H1 (cell line): ENCODE data around the gene BNC2. TPM values are rescaled to one million over a fixed set of nuclear protein-coding genes. Genes with fewer than 3 reads are reported as not detected.

Source experiments
- BRCA1 ChIP-seq: IDR thresholded peaks from 2 replicates; pipeline ENCODE4 v1.6.1; 2012; ENCODE audit warnings: low read depth, low read length, improper control_type of control experiment
- HDAC6 ChIP-seq: IDR thresholded peaks from one replicate; pipeline ENCODE4 v1.7.1; 2012; ENCODE audit warnings: low read depth, mild to moderate bottlenecking, inconsistent platforms, low read length, moderate library complexity
- POU5F1 ChIP-seq: IDR thresholded peaks from 2 replicates; pipeline ENCODE4 v1.6.1; 2011; ENCODE audit warnings: low read depth, mild to moderate bottlenecking, low read length, moderate library complexity
- SUZ12 ChIP-seq: fragments of 200-600 bp; sonication (generic); IDR thresholded peaks from 2 replicates; pipeline ENCODE4 v1.6.1; 2012; ENCODE audit warnings: mild to moderate bottlenecking, inconsistent platforms, low read length, moderate library complexity, mixed read lengths
- TAF7 ChIP-seq: optimal IDR thresholded peaks from 2 replicates; pipeline ENCODE3; 2011; ENCODE audit warnings: low read depth, mild to moderate bottlenecking, inconsistent platforms, low read length, moderate library complexity, borderline replicate concordance
- polyA plus RNA-seq, 7 experiments: library from polyadenylated mRNA; depleted of rRNA in 3 of 7; stranded (reverse) in 5 of 7; unstranded in 2 of 7; fragments of >200 nt in 5 of 7; fragments of 200-250 nt in 2 of 7; gene quantifications; 1 replicate in 5 of 7; 2 replicates in 1 of 7; 4 replicates in 1 of 7; pipeline versions ENCODE4 v1.2.1 to v1.2.3, GENCODE V29; 2011 to 2013; ENCODE audit warnings: missing spikeins in 2 of 7, mixed read lengths in 2 of 7
- total RNA-seq: library from RNA; stranded (reverse); fragmentation: NEBNext Ultra II Directional; extraction: Animal tissue kit (Norgen Biotek cat#: 25700); gene quantifications from 2 replicates; pipeline ENCODE4 v1.2.1, GENCODE V29; 2021

BNC2 gene
- total and polyA plus RNA-seq, 2 of the 8 experiments (the other 6 are each of a cell fraction or from before 2014, with no cell fraction given), result 16.0 to 26.8 TPM

- TF ChIP-seq BRCA1, result no peak
- no peak for TF ChIP-seq POU5F1
- no peak for TF ChIP-seq HDAC6
- TF ChIP-seq TAF7, result no peak
- no peak for TF ChIP-seq SUZ12
- TF ChIP-seq, all 59 proteins: peak for 0
Observed at GRCh38 chr9:16752601-16753000, 117.9 kb downstream of the BNC2 start (continued).
